Upper lobe of right lung (tissue), 1 donor: ENCODE measurements around the gene ABCG1. TPM values are rescaled to one million over a fixed set of nuclear protein-coding genes. Genes with fewer than 3 reads are reported as not detected.

Experiments
- ATAC-seq: fragments of 200-7000 bp; cut with Tn5 transposase; one replicate; pipeline ENCODE4 v1.9.1; 2020; ENCODE audit warnings: mild to moderate bottlenecking, moderate library complexity
- DNase-seq: peaks from one replicate; pipeline ENCODE4 v3.0.0-alpha.2; 2020
- H3K27ac ChIP-seq: fragments of 200-600 bp; one replicate; pipeline ENCODE4 v1.8.0; 2022
- H3K27me3 ChIP-seq: fragments of 200-600 bp; one replicate; pipeline ENCODE4 v1.8.0; 2022; ENCODE audit warnings: mild to moderate bottlenecking
- H3K36me3 ChIP-seq: fragments of 200-600 bp; one replicate; pipeline ENCODE4 v1.8.0; 2022
- H3K4me1 ChIP-seq: fragments of 200-600 bp; one replicate; pipeline ENCODE4 v1.8.0; 2022
- H3K4me3 ChIP-seq: fragments of 200-600 bp; one replicate; pipeline ENCODE4 v1.8.0; 2022; ENCODE audit warnings: mild to moderate bottlenecking
- H3K9me3 ChIP-seq: fragments of 200-600 bp; one replicate; pipeline ENCODE4 v1.8.0; 2022
- CTCF ChIP-seq: fragments of 200-600 bp; IDR thresholded peaks from one replicate; pipeline ENCODE4 v1.8.0; 2022; ENCODE audit warnings: antibody characterized with exemption
- intact Hi-C: fragments of 100-400 bp; cut with DNase I; formaldehyde crosslinking; loops from one replicate; pipeline ENCODE4 v1.11.0; 2022
- total RNA-seq: library from RNA; stranded (reverse); fragmentation: NEBNext Ultra II Directional; extraction: Animal tissue kit (Norgen Biotek cat#: 25700); gene quantifications from one replicate; pipeline ENCODE4 v1.2.1, GENCODE V29; 2021
- donor health status: DM: no; HTN: yes; CAD: no; lungs with severe emphysema.

The ABCG1 gene
- total RNA-seq, 1 donor from 2014 or later, result 62.6 TPM

GRCh38 chr21:42262831-42263231 lies 43.9 kb downstream of the ABCG1 start:
- no peak for TF ChIP-seq CTCF
- no peak overlapping the region for H3K4me3 ChIP-seq
- intact Hi-C loops, result loop anchor here (10.0 kb wide), 1 partner anchor 98 kb away; no protein-coding TSS in a partner anchor
- H3K36me3 ChIP-seq, result no peaks in the 10 kb centered on the region
- no peaks in the 10 kb centered on the region for H3K27me3 ChIP-seq
- ATAC-seq, result peak; percentile 61
- H3K27ac ChIP-seq, result peak overlapping the region; percentile 70
- DNase-seq, result peak; percentile 89
- H3K9me3 ChIP-seq, result no peaks in the 10 kb centered on the region
- H3K4me1 ChIP-seq, result peaks cover 47% of the 10 kb centered on the region

GRCh38 chr21:42263591-42264131 lies 44.7 kb downstream of the ABCG1 start:
- intact Hi-C loops, result loop anchor here (10.0 kb wide), 1 partner anchor 99 kb away; no protein-coding TSS in a partner anchor
- Histone ChIP-seq H3K4me1 (peaks cover 48% of the 10 kb centered on the region), H3K9me3 (no peaks in the 10 kb centered on the region), H3K27me3 (no peaks in the 10 kb centered on the region), H3K4me3 (no peak overlapping the region), H3K27ac (peak overlapping the region; percentile 70), H3K36me3 (no peaks in the 10 kb centered on the region)
- TF ChIP-seq CTCF, result no peak
- ATAC-seq, result peak; percentile 71
- peak; percentile 77 for DNase-seq

- H3K9me3 ChIP-seq, result no peaks in the 10 kb centered on the region
Observed at GRCh38 chr21:42264245-42265195, 45.6 kb downstream of the ABCG1 start.

GRCh38 chr21:42265231-42265812 lies 46.4 kb downstream of the ABCG1 start:
- Histone ChIP-seq H3K27ac (no peak overlapping the region), H3K36me3 (no peaks in the 10 kb centered on the region), H3K9me3 (no peaks in the 10 kb centered on the region), H3K4me1 (peaks cover 44% of the 10 kb centered on the region), H3K4me3 (no peak overlapping the region), H3K27me3 (no peaks in the 10 kb centered on the region)
- intact Hi-C loops, result loop anchor here (10.0 kb wide), 1 partner anchor 101 kb away; no protein-coding TSS in a partner anchor
- DNase-seq, result no peak
- TF ChIP-seq CTCF, result no peak
- ATAC-seq, result no peak

More at GRCh38 chr21:42264245-42265195, 45.6 kb downstream of the ABCG1 start:
- DNase-seq (no peak), ATAC-seq (no peak)
- H3K4me1 ChIP-seq, result peaks cover 47% of the 10 kb centered on the region
- intact Hi-C loops, result loop anchor here (10.0 kb wide), 1 partner anchor 100 kb away; no protein-coding TSS in a partner anchor
- TF ChIP-seq CTCF, result no peak
- H3K27ac ChIP-seq, result peak overlapping the region; percentile 70
- H3K27me3 ChIP-seq, result no peaks in the 10 kb centered on the region
- H3K4me3 ChIP-seq, result no peak overlapping the region
- no peaks in the 10 kb centered on the region for H3K36me3 ChIP-seq

GRCh38 chr21:42266971-42267556 lies 48.1 kb downstream of the ABCG1 start:
- intact Hi-C loops, result loop anchor here (10.0 kb wide), 1 partner anchor 102 kb away; no protein-coding TSS in a partner anchor
- Histone ChIP-seq H3K4me3 (no peak overlapping the region), H3K27ac (no peak overlapping the region), H3K36me3 (no peaks in the 10 kb centered on the region), H3K27me3 (no peaks in the 10 kb centered on the region), H3K4me1 (peaks cover 29% of the 10 kb centered on the region), H3K9me3 (no peaks in the 10 kb centered on the region)
- TF ChIP-seq CTCF, result no peak
- no peak for ATAC-seq
- no peak for DNase-seq
